Right atrium auricular region (tissue), 2 donors: ENCODE results near the gene GARNL3. TPM values are rescaled to one million over a fixed set of nuclear protein-coding genes. Genes with fewer than 3 reads are reported as not detected.
A peak's percentile ranks its signal among the peaks of the same experiment; 100 is the strongest.

Experiments
- DNase-seq: peaks from one replicate; pipeline ENCODE4 v3.0.0-alpha.2; 2019; ENCODE audit warnings: low spot score
- H3K27ac ChIP-seq, 2 donors: fragments of 200-600 bp; sonication (generic); 1 replicate in 1 of 2; 2 replicates in 1 of 2; pipeline ENCODE4 v1.5.1; 2016 to 2019
- H3K27me3 ChIP-seq, 2 donors: fragments of 200-600 bp; sonication (generic); one replicate each; pipeline versions ENCODE4 v1.5.1 to v1.6.0; 2017 to 2019
- H3K36me3 ChIP-seq: fragments of 200-600 bp; sonication (generic); one replicate; pipeline ENCODE4 v1.5.1; 2016
- H3K4me1 ChIP-seq, 2 donors: fragments of 200-600 bp; sonication (generic); one replicate each; pipeline versions ENCODE4 v1.5.1 to v1.6.0; 2017 to 2019
- H3K4me3 ChIP-seq, 2 donors: fragments of 200-600 bp; sonication (generic); 1 replicate in 1 of 2; 2 replicates in 1 of 2; pipeline ENCODE4 v1.5.1; 2017 to 2019; ENCODE audit warnings: mild to moderate bottlenecking in 1 of 2, moderate library complexity in 1 of 2
- H3K9me3 ChIP-seq, 2 donors: fragments of 200-600 bp; sonication (generic); one replicate each; pipeline ENCODE4 v1.5.1; 2019
- total RNA-seq, 2 donors: library from RNA; depleted of rRNA; stranded (reverse); fragments of >200 nt; gene quantifications; one replicate each; pipeline ENCODE4 v1.1.0, GENCODE V29; 2016
- TF ChIP-seq, protein P1 (sequence below), 2 donors: fragments of 200-600 bp; sonication (generic); IDR thresholded peaks; one replicate each; pipeline ENCODE4 v1.5.1; 2019; ENCODE audit warnings: antibody characterized with exemption in 2 of 2

Gene GARNL3
- total RNA-seq, 2 donors from 2014 or later: 8.9 to 17.7 TPM

DNA sequence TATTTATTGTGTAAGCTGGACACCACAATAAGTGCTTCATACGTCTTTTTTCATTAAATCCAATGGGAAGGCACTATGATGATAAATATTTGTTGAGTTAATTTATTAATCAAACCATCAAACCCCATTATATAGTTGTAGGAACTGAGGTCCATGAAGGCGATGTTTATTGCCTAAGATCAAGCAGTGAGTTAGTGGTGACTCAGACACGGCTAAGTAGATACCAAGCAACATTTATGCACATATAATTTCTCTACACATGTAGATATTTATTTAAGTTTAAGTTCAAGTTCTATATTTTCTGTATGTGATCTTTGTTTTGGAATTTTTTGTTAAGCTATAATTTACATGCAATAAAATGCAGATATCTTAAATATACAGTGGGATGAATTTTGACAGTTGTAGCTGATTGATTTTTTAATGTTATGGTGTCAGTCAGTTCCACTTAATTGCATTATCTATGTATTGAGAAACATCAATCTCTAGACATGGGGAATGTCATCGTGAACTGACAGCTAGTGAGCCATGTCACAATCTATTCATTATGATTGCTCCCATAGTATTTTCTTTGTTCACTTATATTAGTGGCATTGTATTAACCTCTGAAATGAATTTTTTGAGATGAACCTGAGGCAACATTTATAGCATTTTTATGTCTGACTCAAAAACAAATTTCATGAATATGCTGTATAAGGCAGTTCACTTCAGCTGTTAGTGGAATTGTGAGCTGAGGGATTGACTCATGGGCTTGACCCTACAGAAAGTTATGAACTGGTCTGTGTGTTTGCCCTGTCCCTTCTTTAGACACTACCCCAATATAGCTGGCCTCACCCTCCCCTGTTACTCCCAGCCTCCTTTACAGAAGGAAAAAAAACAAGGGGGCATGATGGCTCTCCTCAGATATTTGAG is 11.9 kb upstream of the GARNL3 start:
- H3K27ac ChIP-seq: no peak overlapping the region

DNA sequence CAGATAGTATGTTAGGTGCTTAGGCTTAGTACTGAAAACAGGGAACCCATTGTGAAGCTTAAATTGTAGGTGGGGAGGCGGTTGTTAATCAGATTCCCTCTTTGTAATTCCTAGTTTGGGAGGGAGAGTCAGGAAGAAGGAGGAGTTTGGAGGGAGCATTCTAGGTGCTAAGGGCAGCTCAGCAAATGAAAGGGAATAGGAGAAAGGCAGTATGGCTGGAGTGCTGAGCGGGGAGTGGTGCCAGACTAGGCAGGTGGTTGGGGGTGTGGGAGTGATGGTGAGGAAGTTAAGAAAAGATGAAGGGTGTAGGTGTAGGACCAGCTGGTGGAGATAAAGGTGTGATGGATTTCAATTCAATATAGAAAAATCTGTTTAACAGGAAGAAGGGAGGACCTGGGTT is 11.1 kb upstream of the GARNL3 start:
- no peak for DNase-seq
- H3K4me1 ChIP-seq: peaks cover 0 to 9% of the 10 kb centered on the region in 2 donors
- H3K27ac ChIP-seq: no peak overlapping the region
- TF ChIP-seq, protein P1, sequence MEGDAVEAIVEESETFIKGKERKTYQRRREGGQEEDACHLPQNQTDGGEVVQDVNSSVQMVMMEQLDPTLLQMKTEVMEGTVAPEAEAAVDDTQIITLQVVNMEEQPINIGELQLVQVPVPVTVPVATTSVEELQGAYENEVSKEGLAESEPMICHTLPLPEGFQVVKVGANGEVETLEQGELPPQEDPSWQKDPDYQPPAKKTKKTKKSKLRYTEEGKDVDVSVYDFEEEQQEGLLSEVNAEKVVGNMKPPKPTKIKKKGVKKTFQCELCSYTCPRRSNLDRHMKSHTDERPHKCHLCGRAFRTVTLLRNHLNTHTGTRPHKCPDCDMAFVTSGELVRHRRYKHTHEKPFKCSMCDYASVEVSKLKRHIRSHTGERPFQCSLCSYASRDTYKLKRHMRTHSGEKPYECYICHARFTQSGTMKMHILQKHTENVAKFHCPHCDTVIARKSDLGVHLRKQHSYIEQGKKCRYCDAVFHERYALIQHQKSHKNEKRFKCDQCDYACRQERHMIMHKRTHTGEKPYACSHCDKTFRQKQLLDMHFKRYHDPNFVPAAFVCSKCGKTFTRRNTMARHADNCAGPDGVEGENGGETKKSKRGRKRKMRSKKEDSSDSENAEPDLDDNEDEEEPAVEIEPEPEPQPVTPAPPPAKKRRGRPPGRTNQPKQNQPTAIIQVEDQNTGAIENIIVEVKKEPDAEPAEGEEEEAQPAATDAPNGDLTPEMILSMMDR (IDR thresholded peaks at IDR 0.05): no peak
- H3K4me3 ChIP-seq: no peak overlapping the region
- H3K36me3 ChIP-seq: no peaks in the 10 kb centered on the region
- no peaks in the 10 kb centered on the region for H3K27me3 ChIP-seq
- H3K9me3 ChIP-seq: no peaks in the 10 kb centered on the region

More for the DNA sequence above, 11.9 kb upstream of the GARNL3 start:
- no peaks in the 10 kb centered on the region for H3K9me3 ChIP-seq
- H3K4me3 ChIP-seq: no peak overlapping the region
- TF ChIP-seq, protein P1 (IDR thresholded peaks at IDR 0.05): no peak
- H3K4me1 ChIP-seq: peaks cover 0 to 9% of the 10 kb centered on the region in 2 donors
- H3K36me3 ChIP-seq: no peaks in the 10 kb centered on the region
- DNase-seq: no peak
- no peaks in the 10 kb centered on the region for H3K27me3 ChIP-seq

DNA sequence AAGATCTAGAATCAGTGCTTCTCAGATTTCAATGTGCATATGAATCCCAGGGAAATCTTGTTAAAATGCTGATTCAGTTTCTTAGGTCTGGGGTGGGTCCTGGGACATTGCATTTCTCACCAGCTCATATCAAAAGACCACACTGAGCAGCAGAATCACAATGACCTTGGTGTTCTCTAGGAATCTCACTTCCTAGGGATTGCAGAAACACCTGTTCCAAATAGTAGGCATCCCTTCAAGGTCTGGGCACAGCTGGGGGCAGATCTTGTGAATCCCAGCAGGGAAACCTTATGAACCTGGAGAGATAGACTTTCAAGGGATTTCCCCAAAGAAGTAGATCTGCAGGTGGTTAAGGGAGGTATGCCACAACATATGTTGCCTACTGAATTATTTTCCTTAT is 8.9 kb upstream of the GARNL3 start:
- H3K9me3 ChIP-seq: no peaks in the 10 kb centered on the region
- TF ChIP-seq, protein P1 (IDR thresholded peaks at IDR 0.05): no peak
- peaks cover 0 to 12% of the 10 kb centered on the region in 2 donors for H3K4me1 ChIP-seq
- no peaks in the 10 kb centered on the region for H3K36me3 ChIP-seq
- no peak for DNase-seq
- no peaks in the 10 kb centered on the region for H3K27me3 ChIP-seq
- no peak overlapping the region for H3K4me3 ChIP-seq
- H3K27ac ChIP-seq: no peak overlapping the region

DNA sequence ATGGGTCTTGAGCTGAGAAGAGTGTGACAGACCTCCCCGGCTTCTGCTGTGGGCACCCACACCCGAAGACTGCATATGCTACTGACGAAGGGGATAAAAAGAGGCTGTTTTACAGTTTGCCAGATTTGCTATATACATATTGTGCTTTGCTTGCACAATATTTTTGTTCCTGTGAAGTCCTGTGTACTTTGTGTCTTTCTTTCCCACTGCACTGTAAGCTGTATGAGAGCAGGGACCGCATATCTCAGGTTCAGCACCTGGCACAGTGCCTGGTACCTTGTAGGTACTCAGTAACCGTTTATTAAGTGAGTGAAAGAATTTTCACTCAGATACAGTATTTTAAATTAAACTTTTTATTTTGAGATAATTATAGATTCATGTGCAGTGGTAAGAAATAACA is 8.2 kb upstream of the GARNL3 start:
- Histone ChIP-seq H3K27me3 (no peaks in the 10 kb centered on the region), H3K9me3 (no peaks in the 10 kb centered on the region), H3K4me3 (no peak overlapping the region), H3K27ac (no peak overlapping the region), H3K36me3 (no peaks in the 10 kb centered on the region), H3K4me1 (peaks cover 0 to 11% of the 10 kb centered on the region in 2 donors)
- DNase-seq: no peak
- TF ChIP-seq, protein P1 (IDR thresholded peaks at IDR 0.05): no peak

DNA sequence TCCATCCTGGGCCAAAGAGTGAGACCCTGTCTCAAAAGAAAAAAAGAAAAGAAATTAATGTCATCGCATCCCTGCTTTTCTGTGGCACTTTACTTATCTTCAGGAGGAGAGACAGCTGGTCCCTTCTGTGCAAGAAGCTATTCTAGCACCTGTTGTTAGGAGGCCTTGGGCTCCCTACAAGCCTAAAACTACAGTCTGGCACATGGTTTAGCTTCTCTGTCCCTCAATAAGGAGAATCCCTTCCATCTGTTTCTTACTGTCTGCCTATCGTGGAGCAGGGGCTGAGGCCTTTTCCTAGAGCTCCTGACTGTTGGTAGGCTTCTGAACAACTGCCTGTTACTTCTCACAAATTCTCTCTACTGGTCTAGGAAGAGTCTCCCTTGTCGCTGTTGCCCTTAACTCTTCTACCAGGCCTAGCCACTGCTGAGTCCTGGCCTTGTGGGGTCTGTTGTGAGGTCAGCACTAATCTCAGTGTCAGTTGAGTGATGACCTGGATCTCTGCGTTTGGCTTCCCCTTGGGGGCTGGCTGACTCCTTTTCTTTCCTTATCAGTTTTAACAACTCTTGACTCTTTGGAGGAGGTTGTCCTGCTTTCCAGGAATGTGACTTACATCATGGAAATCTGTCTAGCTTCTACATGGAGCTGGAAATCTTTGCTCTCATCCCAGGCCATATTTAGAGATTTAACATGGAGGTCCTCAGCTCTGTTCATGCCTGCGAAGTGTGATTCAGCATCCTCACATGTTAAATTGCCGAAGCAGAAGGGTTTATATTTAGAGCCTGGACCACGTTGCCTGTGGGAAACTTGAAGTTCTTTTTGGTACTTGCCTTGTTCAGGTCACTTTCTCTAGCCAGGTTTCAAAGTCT is 5.7 kb upstream of the GARNL3 start:
- DNase-seq: no peak
- TF ChIP-seq, protein P1 (IDR thresholded peaks at IDR 0.05): no peak
- no peaks in the 10 kb centered on the region for H3K27me3 ChIP-seq
- H3K4me3 ChIP-seq: no peak overlapping the region
- H3K27ac ChIP-seq: peak overlapping the region; percentile 23 to 49
- no peaks in the 10 kb centered on the region for H3K9me3 ChIP-seq
- H3K4me1 ChIP-seq: peaks cover 0 to 18% of the 10 kb centered on the region in 2 donors
- H3K36me3 ChIP-seq: peaks cover 4% of the 10 kb centered on the region
